ENCODE measurements around the gene AXIN2.

DNA sequence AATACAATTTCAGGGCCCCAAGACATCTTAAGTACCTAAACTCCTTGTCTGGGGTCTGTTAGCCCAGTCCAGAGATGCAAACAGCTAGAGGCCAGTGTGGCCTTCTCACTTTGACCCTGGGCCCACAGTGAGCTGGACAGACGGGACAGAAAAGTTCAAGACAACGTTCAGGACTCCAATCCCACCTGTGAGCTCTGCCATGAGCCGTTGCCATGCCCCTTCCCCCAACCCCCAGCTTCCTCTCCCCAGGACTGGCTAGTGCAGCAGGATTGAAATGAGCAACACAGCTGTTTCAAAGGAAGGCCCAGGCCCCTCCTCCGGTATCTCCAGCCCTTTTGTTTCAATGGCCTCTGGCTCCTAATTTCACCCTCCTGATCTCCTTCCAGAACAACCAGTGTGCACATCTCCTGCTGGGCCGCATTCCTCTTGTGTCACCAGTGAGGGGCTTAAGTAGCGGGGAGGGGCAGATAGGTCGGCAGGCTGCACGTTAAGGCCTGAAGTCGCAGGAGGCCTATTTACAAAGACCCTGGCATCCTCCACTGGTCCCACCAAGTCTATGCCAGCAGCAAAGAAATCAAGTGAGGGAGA is 11.3 kb downstream of the AXIN2 start:
- TF ChIP-seq, protein P1, sequence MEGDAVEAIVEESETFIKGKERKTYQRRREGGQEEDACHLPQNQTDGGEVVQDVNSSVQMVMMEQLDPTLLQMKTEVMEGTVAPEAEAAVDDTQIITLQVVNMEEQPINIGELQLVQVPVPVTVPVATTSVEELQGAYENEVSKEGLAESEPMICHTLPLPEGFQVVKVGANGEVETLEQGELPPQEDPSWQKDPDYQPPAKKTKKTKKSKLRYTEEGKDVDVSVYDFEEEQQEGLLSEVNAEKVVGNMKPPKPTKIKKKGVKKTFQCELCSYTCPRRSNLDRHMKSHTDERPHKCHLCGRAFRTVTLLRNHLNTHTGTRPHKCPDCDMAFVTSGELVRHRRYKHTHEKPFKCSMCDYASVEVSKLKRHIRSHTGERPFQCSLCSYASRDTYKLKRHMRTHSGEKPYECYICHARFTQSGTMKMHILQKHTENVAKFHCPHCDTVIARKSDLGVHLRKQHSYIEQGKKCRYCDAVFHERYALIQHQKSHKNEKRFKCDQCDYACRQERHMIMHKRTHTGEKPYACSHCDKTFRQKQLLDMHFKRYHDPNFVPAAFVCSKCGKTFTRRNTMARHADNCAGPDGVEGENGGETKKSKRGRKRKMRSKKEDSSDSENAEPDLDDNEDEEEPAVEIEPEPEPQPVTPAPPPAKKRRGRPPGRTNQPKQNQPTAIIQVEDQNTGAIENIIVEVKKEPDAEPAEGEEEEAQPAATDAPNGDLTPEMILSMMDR (IDR thresholded peaks at IDR 0.05) = no peak
- TF ChIP-seq POLR2AphosphoS5 (IDR thresholded peaks at IDR 0.05) = no peak
